NCI-H146 treated with DMSO at 0.1 percent for 48 hours (cell line): Measurements from ENCODE around the gene GJA4.
"Not testable (repeated sequence)": the region's sequence is repeated elsewhere in the genome, so short reads cannot be mapped to it uniquely, and the experiment has no call there.

Experiments used
- DNase-seq: peaks from one replicate; lab custom pipeline; 2025; ENCODE audit not compliant: unreplicated experiment; lab: John Stamatoyannopoulos, UW

GJA4 gene

GRCh38 chr1:34768856-34769255, 23.9 kb upstream of the GJA4 start:
- DNase-seq: no peak

GRCh38 chr1:34770891-34771504, 21.8 kb upstream of the GJA4 start:
- no peak for DNase-seq

GRCh38 chr1:34771573-34772371, 21.0 kb upstream of the GJA4 start:
- DNase-seq: no peak

DNA sequence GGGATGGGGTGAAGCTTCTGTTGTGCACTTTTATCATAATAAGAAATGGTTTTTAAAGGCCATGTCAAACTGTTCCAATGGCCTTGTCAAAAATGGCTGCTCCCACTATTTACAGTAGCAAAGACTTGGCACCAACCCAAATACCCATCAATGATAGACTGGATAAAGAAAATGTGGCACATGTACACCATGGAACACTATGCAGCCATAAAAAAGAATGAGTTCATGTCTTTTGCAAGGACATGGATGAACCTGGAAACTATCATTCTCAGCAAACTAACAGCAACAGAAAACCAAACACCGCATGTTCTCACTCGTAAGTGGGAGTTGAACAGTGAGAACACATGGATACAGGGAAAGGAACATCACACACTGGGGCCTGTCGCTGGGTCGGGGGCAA, 19.7 kb upstream of the GJA4 start:
- not testable (repeated sequence) for DNase-seq

DNA sequence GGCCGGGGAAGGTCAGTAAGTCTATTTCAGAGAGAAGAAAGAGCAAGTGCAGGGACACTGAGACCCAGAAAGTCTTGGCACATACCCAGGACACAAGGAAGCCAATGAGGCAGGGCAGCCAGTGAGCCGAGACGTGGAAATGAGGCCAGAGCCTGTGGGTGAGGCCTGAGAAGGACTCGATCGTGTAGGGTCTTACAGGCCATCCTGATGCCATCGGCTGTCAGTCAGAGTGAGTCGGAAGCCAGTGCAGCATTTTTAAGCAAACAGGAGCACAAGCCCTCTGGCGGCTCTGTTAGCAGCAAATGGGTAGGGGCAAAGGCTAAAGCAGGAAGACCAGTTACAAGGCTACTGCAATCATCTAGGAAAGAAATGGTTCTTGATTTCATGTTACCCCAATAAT, 17.8 kb upstream of the GJA4 start:
- no peak for DNase-seq

DNA sequence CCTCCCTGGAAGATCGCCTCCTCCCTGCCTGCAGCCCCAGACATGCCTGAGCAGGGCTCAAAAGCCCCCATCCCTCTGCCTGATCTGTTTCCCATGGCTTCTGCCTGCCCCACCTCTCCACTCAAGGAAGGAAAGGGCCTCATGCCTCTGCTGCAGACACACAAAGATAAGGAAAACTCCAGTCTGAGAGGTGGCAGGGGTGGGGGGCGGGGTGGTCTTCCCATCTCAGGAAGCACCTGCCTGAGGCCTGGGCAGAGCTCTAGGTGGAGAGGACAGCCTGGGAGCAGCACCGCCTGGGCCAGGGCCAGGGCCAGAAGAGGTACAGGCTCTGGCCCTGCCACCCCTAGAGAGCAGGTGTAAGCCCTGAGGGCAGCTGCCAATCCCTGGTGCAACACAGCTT, 15.9 kb upstream of the GJA4 start:
- no peak for DNase-seq

DNA sequence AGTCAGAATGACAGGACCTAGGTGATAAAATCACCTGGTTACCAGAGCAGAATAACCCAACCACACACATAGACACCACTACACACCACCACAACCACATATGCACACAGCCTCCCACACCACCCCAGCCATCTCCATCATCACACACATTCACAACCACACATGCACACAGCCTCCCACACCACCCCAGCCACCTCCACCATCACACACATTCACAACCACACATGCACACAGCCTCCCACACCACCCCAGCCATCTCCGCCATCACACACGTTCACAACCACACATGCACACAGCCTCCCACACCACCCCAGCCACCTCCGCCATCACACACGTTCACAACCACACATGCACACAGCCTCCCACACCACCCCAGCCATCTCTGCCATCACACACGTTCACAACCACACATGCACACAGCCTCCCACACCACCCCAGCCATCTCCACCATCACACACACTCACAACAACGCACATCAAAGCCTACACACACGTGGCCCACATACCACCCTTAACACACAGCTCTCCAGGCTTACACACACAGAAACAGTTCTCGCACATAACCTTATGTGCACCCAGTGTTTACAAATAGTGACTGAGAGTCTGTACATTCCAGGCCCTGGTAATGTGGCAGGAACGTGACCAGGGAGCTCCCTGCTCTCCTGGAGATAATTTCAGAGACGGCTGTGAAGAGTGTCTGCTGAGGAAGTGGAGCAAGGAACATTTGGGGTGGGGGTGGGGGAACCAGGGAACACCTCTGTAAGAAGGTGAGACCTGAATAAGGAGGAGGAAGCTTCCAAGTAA, 15.1 kb upstream of the GJA4 start:
- DNase-seq: no peak

- no peak for DNase-seq
Observed at GRCh38 chr1:34778381-34778780, 14.4 kb upstream of the GJA4 start.

DNA sequence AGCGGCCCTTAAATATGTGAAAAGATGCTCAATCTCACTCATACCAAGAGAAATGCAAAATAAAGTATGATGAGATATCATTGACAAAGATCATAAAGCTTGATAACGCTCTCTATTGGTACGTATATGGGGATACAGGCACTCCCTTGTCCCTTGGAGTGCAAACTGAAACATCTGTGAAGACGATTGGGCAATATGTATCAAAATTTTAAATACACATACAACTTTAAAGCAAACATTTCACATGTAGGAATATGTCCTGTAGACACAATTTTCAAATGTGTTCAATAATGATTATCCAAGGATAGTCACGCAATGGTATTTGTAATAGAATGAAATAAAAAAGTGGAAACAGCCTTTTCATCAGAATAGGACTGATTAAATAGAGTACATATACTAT, 13.8 kb upstream of the GJA4 start:
- DNase-seq: no peak

DNA sequence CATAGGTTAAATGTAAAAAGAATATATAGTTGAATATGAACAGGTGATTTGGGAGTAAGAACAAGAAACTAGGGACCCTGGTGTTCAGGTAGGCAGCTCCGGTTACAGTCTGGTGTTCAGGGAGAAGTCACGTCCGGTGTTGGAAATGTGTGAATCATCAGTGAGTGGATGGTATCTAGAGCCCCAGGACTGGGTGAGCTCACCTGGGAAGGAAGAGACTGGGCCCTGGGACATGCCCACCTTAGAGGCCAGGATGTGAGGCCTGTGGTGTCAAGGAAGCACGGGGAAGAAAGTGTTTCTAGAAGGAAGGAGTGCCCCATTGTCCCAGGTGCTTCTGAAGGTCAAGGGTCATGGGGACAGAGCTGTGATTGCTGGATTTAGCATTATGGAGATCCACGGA, 13.3 kb upstream of the GJA4 start:
- DNase-seq: no peak

GRCh38 chr1:34779962-34780361, 12.8 kb upstream of the GJA4 start:
- DNase-seq: no peak

- no peak for DNase-seq
Observed at GRCh38 chr1:34780528-34780927, 12.3 kb upstream of the GJA4 start.

DNA sequence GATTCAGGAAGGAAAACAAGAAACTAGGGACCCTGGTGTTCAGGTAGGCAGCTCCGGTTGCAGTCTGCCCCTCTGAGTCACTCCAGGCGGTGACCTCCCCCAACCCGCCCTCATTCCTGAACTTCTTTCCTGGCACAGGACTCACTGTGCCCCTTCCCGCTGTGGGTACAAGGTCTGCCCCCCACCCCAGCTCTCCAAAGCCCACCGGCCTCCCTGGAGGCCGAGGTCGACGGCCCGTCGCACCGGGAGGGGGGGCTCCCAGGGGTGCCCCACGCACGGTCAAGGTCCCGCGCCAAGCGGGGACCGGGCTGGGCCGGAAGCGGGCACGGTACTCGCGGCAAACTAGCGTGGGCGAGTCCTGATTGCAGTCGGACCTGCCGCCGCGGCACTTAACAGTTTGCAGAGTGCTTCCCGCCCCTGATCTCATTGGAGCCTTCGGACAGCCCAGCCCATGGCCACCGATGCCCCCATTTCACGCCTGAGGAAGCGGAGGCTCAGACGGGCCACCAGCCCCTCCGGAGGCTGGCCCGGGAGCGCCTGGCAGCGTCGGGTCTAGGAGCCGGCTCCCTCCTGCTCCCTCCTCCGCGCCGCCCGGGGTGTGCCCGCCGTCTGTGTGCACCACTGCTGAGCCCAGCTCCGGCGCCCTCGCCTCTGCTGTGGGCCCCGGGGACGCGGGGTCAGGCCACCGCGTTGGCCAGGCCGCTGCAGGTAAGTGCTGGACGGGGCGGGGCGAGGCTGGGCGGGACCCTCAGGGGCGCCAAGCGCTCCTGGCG, 11.5 kb upstream of the GJA4 start, which contains the start of gene GJB3:
Gene GJB3, plus strand, starts transcription at position 144 of the 773 bp plus-strand sequence. CDS start 3,549 bp downstream, outside the sequence.
- no peak for DNase-seq

GRCh38 chr1:34781844-34782391, 10.9 kb upstream of the GJA4 start:
- DNase-seq: no peak

DNA sequence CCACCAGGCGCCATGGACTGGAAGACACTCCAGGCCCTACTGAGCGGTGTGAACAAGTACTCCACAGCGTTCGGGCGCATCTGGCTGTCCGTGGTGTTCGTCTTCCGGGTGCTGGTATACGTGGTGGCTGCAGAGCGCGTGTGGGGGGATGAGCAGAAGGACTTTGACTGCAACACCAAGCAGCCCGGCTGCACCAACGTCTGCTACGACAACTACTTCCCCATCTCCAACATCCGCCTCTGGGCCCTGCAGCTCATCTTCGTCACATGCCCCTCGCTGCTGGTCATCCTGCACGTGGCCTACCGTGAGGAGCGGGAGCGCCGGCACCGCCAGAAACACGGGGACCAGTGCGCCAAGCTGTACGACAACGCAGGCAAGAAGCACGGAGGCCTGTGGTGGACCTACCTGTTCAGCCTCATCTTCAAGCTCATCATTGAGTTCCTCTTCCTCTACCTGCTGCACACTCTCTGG, 8.0 kb upstream of the GJA4 start:
- DNase-seq: no peak

- DNase-seq: no peak
Observed at GRCh38 chr1:34785231-34785874, 7.4 kb upstream of the GJA4 start.

DNA sequence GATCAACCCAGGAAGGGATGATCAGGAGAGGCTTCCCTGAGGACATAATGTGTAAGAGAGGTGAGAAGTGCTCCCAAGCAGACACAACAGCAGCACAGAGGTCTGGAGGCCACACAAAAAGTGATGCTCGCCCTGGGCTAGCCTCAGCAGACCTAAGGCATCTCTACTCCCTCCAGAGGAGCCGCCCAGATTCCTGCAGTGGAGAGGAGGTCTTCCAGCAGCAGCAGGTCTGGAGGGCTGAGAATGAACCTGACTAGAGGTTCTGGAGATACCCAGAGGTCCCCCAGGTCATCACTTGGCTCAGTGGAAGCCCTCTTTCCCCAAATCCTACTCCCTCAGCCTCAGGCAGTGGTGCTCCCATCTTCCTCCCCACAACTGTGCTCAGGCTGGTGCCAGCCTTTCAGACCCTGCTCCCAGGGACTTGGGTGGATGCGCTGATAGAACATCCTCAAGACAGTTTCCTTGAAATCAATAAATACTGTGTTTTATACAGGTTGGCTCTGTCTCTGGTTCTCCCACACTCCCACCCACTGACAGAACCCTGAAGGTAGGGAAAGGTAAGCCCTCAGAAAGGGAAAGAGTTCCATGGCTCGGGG, 6.8 kb upstream of the GJA4 start:
- no peak for DNase-seq

DNA sequence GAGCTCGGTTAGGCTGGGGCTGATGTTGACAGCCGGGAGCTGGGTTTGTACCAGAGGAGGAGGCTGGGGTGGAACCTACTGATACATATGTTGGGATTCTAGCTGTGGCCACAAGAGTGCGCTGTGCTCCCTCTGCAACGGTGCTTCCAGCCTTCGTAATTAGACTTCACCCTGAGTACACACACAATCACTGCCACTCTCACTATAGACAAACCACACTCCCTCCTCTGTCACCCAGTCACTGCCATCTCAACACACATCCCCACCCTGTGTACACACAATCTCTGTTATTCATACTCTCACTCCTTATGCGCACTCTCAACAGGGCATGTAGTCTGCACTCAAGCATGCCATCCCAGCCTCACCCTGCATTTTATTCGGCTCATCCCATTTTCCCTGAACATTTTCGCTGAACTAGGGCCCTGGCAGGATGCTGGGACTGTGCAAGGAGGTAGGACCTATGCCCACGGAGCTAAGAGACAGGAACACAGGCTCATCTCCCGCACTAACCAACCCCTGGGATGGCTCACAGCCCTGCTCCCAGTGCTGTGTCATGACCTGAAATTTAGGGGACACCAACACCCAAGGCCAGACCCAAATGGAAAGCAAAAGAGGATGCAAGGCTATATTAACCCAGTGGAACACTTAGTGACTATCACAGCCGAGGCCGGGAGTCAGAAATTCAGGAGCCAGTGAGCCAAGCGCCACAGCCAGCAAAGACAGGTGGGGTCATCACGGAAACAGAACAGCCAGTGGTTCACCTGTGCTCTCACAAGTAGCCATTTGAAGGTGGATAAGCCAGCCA, 6.1 kb upstream of the GJA4 start:
- DNase-seq: peak; percentile 58
